Measurements from ENCODE around the gene ZNF335. TPM values are rescaled to one million over a fixed set of nuclear protein-coding genes. Genes with fewer than 3 reads are reported as not detected.

ZNF335 gene
- total and polyA plus RNA-seq, 2 of the 13 experiments (the other 11 are each of a cell fraction or from before 2014, with no cell fraction given), result 9.7 to 13.7 TPM

- TF ChIP-seq ZNF703 (CRISPR knock-in tag; IDR thresholded peaks at IDR 0.05; ENCODE audit: borderline replicate concordance), result no peak
- no peak for TF ChIP-seq ZNF224 (CRISPR knock-in tag; IDR thresholded peaks at IDR 0.05)
- TF ChIP-seq ZNF782 (CRISPR knock-in tag; IDR thresholded peaks at IDR 0.05; ENCODE audit: borderline replicate concordance), result no peak
- TF ChIP-seq ZNF839 (CRISPR knock-in tag; IDR thresholded peaks at IDR 0.05; ENCODE audit: borderline replicate concordance), result no peak
- no peak for TF ChIP-seq TCF7 (IDR thresholded peaks at IDR 0.05; ENCODE audit: low read depth)
- no peak; the same call in 1 of the 2 replicates for TF ChIP-seq NFE2L2 (IDR thresholded peaks at IDR 0.05; ENCODE audit: low read length)
- no peak for TF ChIP-seq GTF3A (CRISPR knock-in tag; conservative IDR thresholded peaks at IDR 0.05)
- no peak for TF ChIP-seq HMG20B (CRISPR knock-in tag; conservative IDR thresholded peaks at IDR 0.05)
- no peak; the same call in 1 of the 2 replicates for TF ChIP-seq AHDC1 (CRISPR knock-in tag; IDR thresholded peaks at IDR 0.05; ENCODE audit: borderline replicate concordance)
- TF ChIP-seq ZNF562 (CRISPR knock-in tag; IDR thresholded peaks at IDR 0.05; ENCODE audit: borderline replicate concordance), result no peak
- no peak for TF ChIP-seq BHLHE40 (IDR thresholded peaks at IDR 0.05; ENCODE audit: low read length)
- no peak for TF ChIP-seq HNF1B (CRISPR knock-in tag; IDR thresholded peaks at IDR 0.05)
- 0 out of 2 replicates have a peak, but pooled peaks have one; percentile 6 for TF ChIP-seq ZNF414 (CRISPR knock-in tag; IDR thresholded peaks at IDR 0.05)
- no peak for TF ChIP-seq SNRNP70 (IDR thresholded peaks at IDR 0.05; ENCODE audit: low read depth, low read length)
- no peak for TF ChIP-seq ZNF619 (CRISPR knock-in tag; IDR thresholded peaks at IDR 0.05)
- no peak; the same call in 1 of the 2 replicates for TF ChIP-seq KAT7 (CRISPR knock-in tag; IDR thresholded peaks at IDR 0.05; ENCODE audit: borderline replicate concordance)
- no peak for TF ChIP-seq CSRNP2 (CRISPR knock-in tag; conservative IDR thresholded peaks at IDR 0.05; ENCODE audit: low read depth)
Measured at GRCh38 chr20:45918779-45919537, 53.0 kb downstream of the ZNF335 start (continued).

Data from HepG2 (cell line).